Measurements from ENCODE around the gene TXNRD3.

DNA sequence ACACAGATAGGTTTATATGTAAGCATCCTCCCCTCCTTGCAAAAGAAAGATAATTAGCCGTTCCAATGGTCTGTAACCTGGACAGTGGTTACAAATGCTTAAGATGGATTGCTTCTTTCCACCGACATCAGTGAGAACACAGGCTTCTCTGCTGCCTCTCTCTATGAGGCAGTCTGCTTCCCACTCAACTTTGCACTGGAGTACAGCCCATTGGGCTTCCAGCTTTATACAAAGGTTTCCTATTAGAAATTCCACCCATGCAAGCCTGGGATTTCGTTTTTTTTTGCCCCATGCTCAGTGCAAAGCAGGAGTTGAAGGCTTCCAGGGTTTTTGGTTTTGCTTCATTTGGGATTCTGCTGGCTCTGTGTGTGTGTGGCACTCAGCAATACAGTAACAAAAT lies 48.9 kb downstream of the TXNRD3 start:
- TF ChIP-seq, protein P1, sequence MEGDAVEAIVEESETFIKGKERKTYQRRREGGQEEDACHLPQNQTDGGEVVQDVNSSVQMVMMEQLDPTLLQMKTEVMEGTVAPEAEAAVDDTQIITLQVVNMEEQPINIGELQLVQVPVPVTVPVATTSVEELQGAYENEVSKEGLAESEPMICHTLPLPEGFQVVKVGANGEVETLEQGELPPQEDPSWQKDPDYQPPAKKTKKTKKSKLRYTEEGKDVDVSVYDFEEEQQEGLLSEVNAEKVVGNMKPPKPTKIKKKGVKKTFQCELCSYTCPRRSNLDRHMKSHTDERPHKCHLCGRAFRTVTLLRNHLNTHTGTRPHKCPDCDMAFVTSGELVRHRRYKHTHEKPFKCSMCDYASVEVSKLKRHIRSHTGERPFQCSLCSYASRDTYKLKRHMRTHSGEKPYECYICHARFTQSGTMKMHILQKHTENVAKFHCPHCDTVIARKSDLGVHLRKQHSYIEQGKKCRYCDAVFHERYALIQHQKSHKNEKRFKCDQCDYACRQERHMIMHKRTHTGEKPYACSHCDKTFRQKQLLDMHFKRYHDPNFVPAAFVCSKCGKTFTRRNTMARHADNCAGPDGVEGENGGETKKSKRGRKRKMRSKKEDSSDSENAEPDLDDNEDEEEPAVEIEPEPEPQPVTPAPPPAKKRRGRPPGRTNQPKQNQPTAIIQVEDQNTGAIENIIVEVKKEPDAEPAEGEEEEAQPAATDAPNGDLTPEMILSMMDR (IDR thresholded peaks at IDR 0.05): no peak
- no peak for TF ChIP-seq POLR2A (IDR thresholded peaks at IDR 0.05)

All from Peyer's patch (tissue), 4 donors.